AG04449 (cell line): ENCODE results near the gene LGR6.

ENCODE experiments used
- CTCF ChIA-PET: fragments of 350-600 bp; formaldehyde crosslinking; extraction: SDS; loops from one replicate; lab custom pipeline; 2021; ENCODE audit warnings: antibody characterized with exemption; lab: Yijun Ruan, JAX
- POLR2A ChIA-PET: fragments of 400-600, 350-600 bp; formaldehyde crosslinking; extraction: SDS; loops from one replicate; lab custom pipeline; 2020; ENCODE audit warnings: antibody characterized with exemption, inconsistent platforms; lab: Yijun Ruan, JAX
- DNase-seq: peaks from one replicate; pipeline ENCODE4 v3.0.0-alpha.2; 2010; ENCODE audit warnings: low read depth, low spot score
- H3K4me3 ChIP-seq: 2 replicates; pipeline ENCODE4 v1.5.1; 2011; ENCODE audit warnings: low read depth, mild to moderate bottlenecking, control low read depth, low read length
- CTCF ChIP-seq: IDR thresholded peaks from one replicate; pipeline ENCODE4 v1.5.1; 2011; ENCODE audit warnings: mild to moderate bottlenecking, moderate library complexity, low read length, control low read depth, inconsistent platforms; ENCODE audit not compliant: insufficient read depth; ENCODE audit errors: missing control alignments

LGR6 gene

GRCh38 chr1:202270871-202271326, 77.3 kb downstream of the LGR6 start:
- POLR2A ChIA-PET: no interaction called here

GRCh38 chr1:202272103-202272845, 78.7 kb downstream of the LGR6 start:
- CTCF ChIA-PET: interaction anchor here (0.8 to 6.8 kb wide), 9 partner anchors 9 to 83 kb away, joined by 3 to 38 read pairs (median 3); partner anchors contain the start of gene LGR6
- DNase-seq: no peak
- no peak for TF ChIP-seq CTCF
- H3K4me3 ChIP-seq: no peak overlapping the region
- POLR2A ChIA-PET: no interaction called here

More at GRCh38 chr1:202270871-202271326, 77.3 kb downstream of the LGR6 start:
- CTCF ChIA-PET: interaction anchor here (1.1 to 6.8 kb wide), 4 partner anchors 9 to 78 kb away, joined by 3 to 38 read pairs (median 4); no protein-coding TSS in a partner anchor
- no peak overlapping the region for H3K4me3 ChIP-seq
- DNase-seq: no peak
- TF ChIP-seq CTCF: no peak

- CTCF ChIA-PET: interaction anchor here (0.7 to 6.8 kb wide), 15 partner anchors 9 to 445 kb away, joined by 3 to 38 read pairs (median 4); partner anchors contain the start of gene LGR6
- peak; percentile 66 for TF ChIP-seq CTCF
- POLR2A ChIA-PET: interaction anchor here (0.6 kb wide), 1 partner anchor 1260 kb away, joined by 3 read pairs; no protein-coding TSS in a partner anchor
- H3K4me3 ChIP-seq: no peak overlapping the region
- DNase-seq: no peak
Measured at GRCh38 chr1:202274611-202275010, 81.0 kb downstream of the LGR6 start.

- no peak for TF ChIP-seq CTCF
- CTCF ChIA-PET: interaction anchor here (1.0 to 6.8 kb wide), 8 partner anchors 34 to 444 kb away, joined by 3 to 38 read pairs (median 7); no protein-coding TSS in a partner anchor
- DNase-seq: no peak
- no peak overlapping the region for H3K4me3 ChIP-seq
- POLR2A ChIA-PET: no interaction called here
Measured at GRCh38 chr1:202275061-202275770, 81.6 kb downstream of the LGR6 start.

- ChIA-PET POLR2A (no interaction called here), CTCF (interaction anchor here (3.4 kb wide), 1 partner anchor 87 kb away, joined by 12 read pairs; no protein-coding TSS in a partner anchor)
- no peak for DNase-seq
- H3K4me3 ChIP-seq: no peak overlapping the region
- no peak for TF ChIP-seq CTCF
Measured at GRCh38 chr1:202276081-202276715, 82.6 kb downstream of the LGR6 start.
